Measurements from ENCODE around the gene PPIG. TPM values are rescaled to one million over a fixed set of nuclear protein-coding genes. Genes with fewer than 3 reads are reported as not detected.

PPIG gene
- total and polyA plus RNA-seq, 2 experiments from 2014 or later: 40.7 to 157 TPM

GRCh38 chr2:169644173-169644572 is 60.0 kb downstream of the PPIG start:
- Histone ChIP-seq H4K20me1 (replicated peaks; ENCODE audit: insufficient read depth) (no peaks in the 10 kb centered on the region), H3K27me3 (ENCODE audit: insufficient read depth) (no peaks in the 10 kb centered on the region), H3K27ac (ENCODE audit: low read depth) (no peak overlapping the region), H3K4me2 (no peak overlapping the region), H3K4me1 (ENCODE audit: insufficient read depth) (no peaks in the 10 kb centered on the region), H3F3A (replicated peaks; ENCODE audit: low read depth) (no peaks in the 10 kb centered on the region), H3K36me3 (ENCODE audit: insufficient read depth) (no peaks in the 10 kb centered on the region), H3K9me2 (ENCODE audit: insufficient read depth) (no peaks in the 10 kb centered on the region), H2AFZ (no peak overlapping the region), H3K4me3 (no peak overlapping the region), H3K79me2 (replicated peaks; ENCODE audit: insufficient read depth) (no peaks in the 10 kb centered on the region)
- Mint-ChIP-seq H3K9me3 (no peaks in the 10 kb centered on the region), H3K27ac (no peak overlapping the region), H3K4me3 (no peak overlapping the region), H3K27me3 (ENCODE audit: insufficient read depth, low read depth, poor library complexity) (no peaks in the 10 kb centered on the region), H3K36me3 (ENCODE audit: low read depth) (no peaks in the 10 kb centered on the region), H3K4me1 (no peaks in the 10 kb centered on the region)
- TF ChIP-seq CREB1 (CRISPR knock-in tag; IDR thresholded peaks at IDR 0.05; ENCODE audit: low read depth) (no peak), EZH2 (IDR thresholded peaks at IDR 0.05; ENCODE audit: low read depth, unreplicated experiment) (no peak), JUNB (IDR thresholded peaks at IDR 0.05; ENCODE audit: unreplicated experiment) (no peak), ETS1 (IDR thresholded peaks at IDR 0.05) (no peak), POLR2AphosphoS5 (IDR thresholded peaks at IDR 0.05; ENCODE audit: low read depth) (no peak), REST (IDR thresholded peaks at IDR 0.05; ENCODE audit: unreplicated experiment) (no peak), ZNF114 (CRISPR knock-in tag; IDR thresholded peaks at IDR 0.05) (no peak), CTCF (conservative IDR thresholded peaks at IDR 0.05; ENCODE audit: low read depth in 2 of 2) (no peak), ZNF462 (CRISPR knock-in tag; IDR thresholded peaks at IDR 0.05) (no peak), ZNF331 (CRISPR knock-in tag; IDR thresholded peaks at IDR 0.05; ENCODE audit: low read depth) (no peak), STAT1 (IDR thresholded peaks at IDR 0.05; ENCODE audit: unreplicated experiment) (no peak), NANOG (IDR thresholded peaks at IDR 0.05; ENCODE audit: borderline replicate concordance) (no peak), EZH2phosphoT487 (IDR thresholded peaks at IDR 0.05; ENCODE audit: unreplicated experiment) (no peak)
- ATAC-seq (no peak), DNase-seq (ENCODE audit: low spot score) (no peak)

Data from GM23338 (cell line).